GM12865 (cell line): Measurements from ENCODE around the gene MAPK8.

Experiments
- DNase-seq: peaks from one replicate; pipeline ENCODE4 v3.0.0; 2010; ENCODE audit warnings: low read depth
- H3K4me3 ChIP-seq: 2 replicates; pipeline ENCODE4 v1.5.1; 2011; ENCODE audit warnings: mild to moderate bottlenecking, low read depth, low read length, control low read depth
- TF ChIP-seq, protein P1 (sequence below): IDR thresholded peaks from 2 replicates; pipeline ENCODE4 v1.5.1; 2011; ENCODE audit warnings: low read length, control low read depth, low read depth, inconsistent platforms; ENCODE audit not compliant: insufficient read depth; ENCODE audit errors: missing control alignments

The MAPK8 gene

DNA sequence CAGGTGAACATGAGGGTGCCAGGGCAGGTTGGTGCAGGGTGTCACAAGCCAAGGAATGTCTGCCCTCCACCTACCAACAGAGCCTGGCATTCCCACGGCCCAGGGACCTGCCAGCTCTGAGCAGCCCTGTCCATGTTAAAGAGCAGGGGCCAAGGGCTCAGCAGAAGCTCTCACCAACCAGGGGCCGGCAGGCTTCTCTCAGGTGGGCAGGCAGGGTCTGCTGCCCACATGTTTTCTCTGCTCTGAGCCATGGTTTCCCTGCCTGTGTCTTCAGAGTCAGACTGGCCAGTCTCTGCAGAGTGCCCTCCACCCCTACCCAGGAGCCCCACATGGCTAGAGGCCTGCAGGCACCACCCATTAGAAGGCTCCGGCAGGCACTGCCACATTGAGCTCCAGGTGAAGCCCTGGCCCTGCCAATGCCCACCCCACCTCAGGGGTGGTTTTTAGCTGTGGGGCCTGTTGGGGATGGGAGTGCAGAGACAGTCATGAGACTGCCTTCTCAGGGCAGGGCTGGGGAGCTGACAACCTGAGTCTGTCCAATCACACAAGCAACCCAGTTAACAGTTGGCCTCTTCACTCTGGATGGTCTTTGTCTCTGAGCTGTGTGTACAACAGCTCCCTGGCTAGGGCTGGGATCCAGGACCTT lies 162.5 kb downstream of the MAPK8 start:
- H3K4me3 ChIP-seq, result no peak overlapping the region
- TF ChIP-seq, protein P1, sequence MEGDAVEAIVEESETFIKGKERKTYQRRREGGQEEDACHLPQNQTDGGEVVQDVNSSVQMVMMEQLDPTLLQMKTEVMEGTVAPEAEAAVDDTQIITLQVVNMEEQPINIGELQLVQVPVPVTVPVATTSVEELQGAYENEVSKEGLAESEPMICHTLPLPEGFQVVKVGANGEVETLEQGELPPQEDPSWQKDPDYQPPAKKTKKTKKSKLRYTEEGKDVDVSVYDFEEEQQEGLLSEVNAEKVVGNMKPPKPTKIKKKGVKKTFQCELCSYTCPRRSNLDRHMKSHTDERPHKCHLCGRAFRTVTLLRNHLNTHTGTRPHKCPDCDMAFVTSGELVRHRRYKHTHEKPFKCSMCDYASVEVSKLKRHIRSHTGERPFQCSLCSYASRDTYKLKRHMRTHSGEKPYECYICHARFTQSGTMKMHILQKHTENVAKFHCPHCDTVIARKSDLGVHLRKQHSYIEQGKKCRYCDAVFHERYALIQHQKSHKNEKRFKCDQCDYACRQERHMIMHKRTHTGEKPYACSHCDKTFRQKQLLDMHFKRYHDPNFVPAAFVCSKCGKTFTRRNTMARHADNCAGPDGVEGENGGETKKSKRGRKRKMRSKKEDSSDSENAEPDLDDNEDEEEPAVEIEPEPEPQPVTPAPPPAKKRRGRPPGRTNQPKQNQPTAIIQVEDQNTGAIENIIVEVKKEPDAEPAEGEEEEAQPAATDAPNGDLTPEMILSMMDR, result no peak
- no peak for DNase-seq

DNA sequence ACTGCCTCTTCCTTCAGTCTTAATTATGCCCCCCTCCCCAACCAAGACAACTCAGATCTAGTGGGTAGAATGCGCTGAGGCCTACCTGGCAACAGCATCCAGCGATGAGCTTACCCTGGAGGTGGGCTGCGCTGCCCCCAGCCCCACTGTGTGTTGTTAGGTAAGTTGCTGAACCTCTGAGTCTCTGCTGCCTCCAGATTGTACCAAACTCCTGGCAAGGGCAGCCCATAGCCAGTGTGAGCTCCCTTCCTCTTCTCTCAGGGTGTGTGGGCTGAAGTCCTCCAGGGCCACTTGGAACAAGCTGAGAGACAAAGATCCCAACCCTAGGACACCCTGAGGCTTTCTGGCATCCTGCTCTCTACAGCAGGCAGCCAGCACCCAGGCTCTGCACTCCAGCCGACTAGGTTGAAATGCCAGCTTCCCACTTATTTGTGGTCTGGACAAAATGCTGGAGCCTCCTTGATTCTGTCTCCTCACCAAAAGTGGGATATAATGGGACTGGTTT lies 163.1 kb downstream of the MAPK8 start:
- TF ChIP-seq, protein P1, result no peak
- no peak for DNase-seq
- H3K4me3 ChIP-seq, result no peak overlapping the region

DNA sequence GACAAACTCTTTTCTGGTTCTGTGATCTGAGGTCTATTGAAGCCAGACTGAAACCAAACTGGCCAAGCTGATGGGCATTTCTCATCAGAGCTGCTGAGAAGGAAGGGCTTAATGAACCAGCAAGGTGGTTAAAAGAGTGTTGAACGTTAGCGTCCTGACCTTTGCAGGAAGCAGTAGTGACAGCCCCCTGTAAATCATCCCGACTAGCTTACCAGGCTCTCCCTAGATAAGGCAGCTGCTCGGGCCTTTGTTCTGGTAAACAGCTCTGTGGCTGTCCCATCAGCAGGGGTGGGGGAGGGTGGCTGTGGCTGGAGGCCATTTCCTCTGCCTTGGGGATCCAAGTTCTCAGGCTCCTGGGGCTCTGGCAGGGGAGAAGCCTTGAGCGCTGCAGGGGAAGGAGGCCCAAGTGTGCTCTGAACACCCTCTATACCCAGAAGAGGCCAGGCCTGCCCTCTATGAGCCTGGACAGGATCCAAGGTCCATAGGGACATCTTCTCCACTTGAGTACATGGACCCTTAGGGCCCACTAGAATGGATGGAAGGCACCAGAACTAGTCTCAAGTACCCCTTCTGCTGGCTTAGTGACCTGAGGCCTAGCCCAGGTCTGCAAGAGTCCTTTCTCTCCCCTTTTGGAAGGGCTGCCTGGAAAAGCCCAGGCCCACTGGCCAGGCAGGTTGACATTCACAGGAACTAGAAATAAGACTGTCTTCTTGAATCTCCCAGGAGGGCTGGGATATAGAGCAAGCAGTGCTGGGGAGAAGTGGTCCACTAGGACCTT lies 163.8 kb downstream of the MAPK8 start:
- no peak for DNase-seq
- TF ChIP-seq, protein P1, result no peak
- H3K4me3 ChIP-seq, result no peak overlapping the region

DNA sequence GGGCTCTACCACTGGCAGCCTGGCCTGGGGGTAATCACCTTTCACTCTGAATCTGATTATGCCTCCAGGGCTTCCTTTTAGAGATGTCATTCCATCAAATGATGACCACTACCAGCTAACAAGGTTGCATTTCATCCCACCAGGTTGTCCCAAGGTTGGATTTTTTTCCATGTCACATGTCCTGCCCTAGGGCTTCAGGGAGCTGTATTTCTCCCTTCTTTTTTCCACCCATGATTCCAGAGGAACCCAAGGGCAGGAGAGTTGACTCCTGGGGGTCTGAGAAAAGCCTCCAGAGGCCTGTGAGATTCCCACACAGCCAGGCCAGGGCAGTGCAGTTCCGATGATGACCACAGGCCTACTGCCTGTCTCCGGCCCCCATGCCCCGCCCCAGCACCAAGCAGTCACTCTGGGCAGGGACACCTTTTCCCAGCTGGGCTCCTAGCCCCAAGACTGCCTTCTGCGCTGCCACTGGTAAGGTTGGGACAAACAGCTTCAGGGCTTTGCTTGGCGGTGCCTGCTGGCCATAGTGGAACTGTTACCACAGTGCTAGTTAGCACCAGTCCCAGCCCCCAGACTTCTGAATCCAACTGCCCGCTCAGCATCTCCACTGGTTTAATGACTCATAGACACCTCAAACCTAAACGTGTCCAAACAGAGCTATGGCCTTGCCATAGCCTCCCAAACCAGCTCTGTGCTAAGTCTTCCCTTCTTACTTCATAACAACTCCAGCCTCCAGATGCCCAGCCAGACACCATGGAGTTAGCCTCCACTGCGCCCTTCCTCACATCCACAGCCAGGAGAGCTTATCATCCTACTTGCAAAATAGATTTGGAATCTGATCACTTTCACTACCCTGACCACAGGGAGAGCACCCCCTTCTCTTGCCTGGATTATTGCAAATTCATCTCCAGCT lies 164.7 kb downstream of the MAPK8 start:
- H3K4me3 ChIP-seq, result no peak overlapping the region
- no peak for DNase-seq
- TF ChIP-seq, protein P1, result no peak

DNA sequence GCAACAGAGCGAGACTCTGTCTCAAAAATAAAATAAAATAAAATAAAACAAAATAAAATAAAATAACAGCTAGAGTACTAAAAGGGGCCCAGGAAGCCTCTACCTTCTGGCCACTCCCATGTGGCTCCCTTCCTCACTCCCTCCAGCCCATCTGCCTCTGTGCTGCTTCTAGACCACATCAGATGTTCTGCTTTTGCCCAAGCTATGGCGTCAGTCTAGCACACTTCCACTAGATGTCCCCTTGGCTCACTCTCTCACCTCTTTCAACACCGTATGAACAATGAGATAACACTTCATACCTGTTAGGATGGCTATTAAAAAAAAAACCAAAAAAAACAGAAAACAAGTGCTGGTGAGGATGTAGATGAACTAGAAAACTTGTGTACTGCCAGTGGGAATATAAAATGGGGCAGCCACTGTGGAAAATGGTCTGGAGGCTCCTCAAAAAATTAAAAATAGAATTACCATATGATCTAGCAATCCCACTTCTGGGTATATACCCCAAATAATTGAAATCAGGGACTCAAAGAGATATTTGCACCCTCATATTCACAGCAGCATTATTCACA lies 166.1 kb downstream of the MAPK8 start:
- TF ChIP-seq, protein P1, result no peak
- no peak for DNase-seq

DNA sequence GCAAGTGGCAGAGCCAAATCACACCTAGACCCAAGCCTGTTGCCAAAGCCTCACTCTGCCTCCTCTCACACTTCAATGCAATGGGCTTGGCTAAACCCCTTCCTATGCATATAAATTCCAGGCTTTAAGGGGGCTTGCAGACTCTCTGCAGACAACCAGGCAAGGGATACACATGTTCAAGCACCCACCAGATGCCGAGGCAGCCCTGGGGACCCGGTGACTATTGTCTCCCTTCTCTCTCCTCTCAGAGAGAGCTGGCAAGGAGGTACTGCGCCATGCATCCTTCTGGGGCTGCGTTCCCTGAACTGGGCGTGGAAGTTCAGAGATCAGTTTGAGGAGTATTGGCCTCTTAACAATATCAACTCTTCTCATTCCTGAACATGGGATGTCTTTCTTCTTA lies 167.2 kb downstream of the MAPK8 start:
- TF ChIP-seq, protein P1, result no peak

More for the DNA sequence above, 166.1 kb downstream of the MAPK8 start:
- no peak overlapping the region for H3K4me3 ChIP-seq

More for the DNA sequence above, 167.2 kb downstream of the MAPK8 start:
- H3K4me3 ChIP-seq, result no peak overlapping the region
- DNase-seq, result no peak
